ENCODE data around the gene UBXN2A.
A peak's percentile ranks its signal among the peaks of the same experiment; 100 is the strongest.
"Not testable (repeated sequence)": the region's sequence is repeated elsewhere in the genome, so short reads cannot be mapped to it uniquely, and the experiment has no call there.

Gene UBXN2A

DNA sequence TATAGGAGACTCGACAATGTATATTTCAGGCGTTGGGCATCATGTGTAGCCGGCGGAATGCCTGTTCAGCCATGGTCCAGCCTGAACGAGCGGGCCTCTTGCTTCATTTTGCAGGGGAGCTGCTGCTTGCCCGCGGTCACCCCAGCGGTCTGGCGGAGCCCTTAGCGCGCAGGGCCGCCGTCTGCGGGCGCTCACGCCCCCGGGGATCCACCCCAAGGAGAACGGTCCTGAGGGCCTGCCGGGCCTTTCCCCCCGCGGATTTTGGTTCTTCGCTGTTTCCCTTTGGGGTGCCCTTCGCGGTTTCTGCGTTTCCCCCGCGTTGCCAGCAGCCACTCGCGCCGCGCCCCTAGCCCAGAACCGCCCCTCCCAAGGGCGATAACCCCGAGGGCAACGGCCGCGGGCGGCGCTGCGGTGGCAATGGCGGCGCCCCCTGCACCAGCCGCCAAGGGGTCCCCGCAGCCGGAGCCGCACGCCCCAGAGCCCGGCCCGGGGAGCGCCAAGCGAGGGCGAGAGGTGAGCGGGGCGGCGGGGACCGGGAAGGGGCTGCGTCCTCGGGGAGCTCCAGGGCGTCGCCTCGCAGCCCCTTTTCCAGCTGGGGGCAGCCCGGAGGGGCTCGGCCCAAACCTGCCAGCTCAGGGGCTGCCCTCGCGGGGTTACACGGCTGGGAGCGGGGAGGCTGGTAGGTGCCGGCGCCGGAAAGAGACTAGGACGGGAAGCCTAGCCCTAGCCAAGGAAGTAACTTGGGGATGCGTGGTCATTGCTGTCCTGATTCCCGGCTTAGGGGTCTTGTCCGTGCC lies 69.6 kb downstream of the UBXN2A start, which contains the start of gene MFSD2B:
Gene MFSD2B, plus strand, starts transcription at position 406 of the 797 bp plus-strand sequence. Its CDS starts 12 bp downstream, at position 418.
- in situ Hi-C loops (cut with HindIII; ENCODE audit: low pct_ligation_motif_present, low pct_unique_long_range_greater_than_20kb, low sequenced_read_pairs) = no loop called here
- no peak for DNase-seq

DNA sequence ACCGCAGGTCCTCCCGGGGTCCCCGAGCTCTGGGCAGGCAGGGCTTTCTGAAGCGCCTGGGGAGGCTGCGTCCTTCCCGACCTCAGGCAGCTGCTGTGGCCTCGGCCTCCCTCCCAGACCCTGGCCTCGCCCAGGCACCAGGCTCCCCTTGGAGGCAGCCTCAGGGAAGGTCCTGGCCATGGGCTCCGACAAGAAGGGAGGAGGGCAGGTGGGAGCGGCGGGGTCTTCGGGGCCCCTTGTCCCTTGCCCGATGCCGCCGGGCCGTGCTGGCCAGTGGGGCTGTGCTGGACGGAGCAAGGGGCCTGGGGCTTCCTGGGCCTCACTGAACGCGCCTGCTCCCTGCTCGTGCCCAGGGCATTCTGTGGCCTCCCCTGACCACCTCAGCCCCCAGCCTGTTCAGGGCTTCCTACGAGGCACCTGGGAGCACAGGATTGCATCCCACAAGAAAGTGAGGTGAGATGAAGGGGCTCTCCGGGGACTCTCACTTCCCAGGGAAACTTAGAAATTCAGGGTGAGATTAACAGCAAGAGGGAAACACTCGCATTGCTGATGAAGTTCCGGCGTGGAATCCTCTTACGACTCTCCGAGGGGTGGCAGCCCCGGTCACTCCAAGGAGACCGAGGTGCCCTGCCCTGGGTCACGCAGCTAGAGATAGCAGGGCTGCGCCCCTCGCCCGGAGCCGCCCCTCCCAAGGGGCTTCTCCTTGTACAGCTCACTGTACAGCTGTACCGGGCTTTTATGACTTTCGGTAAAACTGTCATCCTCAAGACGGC lies 70.4 kb downstream of the UBXN2A start:
- no peak for DNase-seq
- in situ Hi-C loops (cut with HindIII; ENCODE audit: low pct_ligation_motif_present, low pct_unique_long_range_greater_than_20kb, low sequenced_read_pairs) = no loop called here

DNA sequence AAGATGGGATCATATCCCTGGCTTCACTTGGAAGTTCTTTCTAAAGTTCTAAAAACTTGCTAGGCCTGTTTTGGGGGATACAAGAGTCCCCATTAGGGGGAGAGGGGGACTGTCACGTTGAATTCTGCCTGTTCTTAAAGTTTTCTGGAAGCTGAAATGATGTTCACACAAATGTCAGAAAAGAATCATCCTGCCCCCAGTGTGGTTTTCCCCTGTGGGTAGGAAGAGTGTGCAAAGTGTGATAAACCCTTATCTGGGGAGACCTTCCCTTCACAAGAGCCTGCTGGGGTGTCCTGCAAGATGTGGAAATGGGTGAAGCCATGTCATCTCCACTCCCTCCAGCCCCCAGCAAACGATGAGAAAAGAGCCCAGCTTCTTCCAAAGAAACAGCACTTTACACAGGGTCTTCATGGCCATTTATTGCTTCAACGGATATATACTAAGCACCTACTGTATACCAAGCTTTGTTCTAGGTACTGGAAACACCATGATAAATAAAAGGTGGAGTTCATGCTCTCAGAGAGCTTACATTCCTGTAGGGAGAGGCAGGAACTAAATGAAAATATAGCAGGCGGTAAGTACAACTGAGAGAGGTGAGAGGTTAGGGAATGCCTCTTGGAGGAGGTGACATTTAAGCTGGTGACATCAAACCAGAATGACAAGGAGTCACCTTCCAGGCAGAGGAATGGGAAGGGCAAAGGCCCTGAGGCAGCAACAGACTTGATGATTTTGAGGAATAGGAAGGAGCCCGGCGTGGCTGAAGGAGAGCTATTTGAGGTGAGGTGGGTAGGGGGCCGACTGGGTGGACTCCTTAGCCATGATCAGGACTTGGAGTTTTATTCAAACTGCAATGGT lies 71.2 kb downstream of the UBXN2A start:
- no peak for DNase-seq
- in situ Hi-C loops (cut with HindIII; ENCODE audit: low pct_ligation_motif_present, low pct_unique_long_range_greater_than_20kb, low sequenced_read_pairs) = no loop called here

DNA sequence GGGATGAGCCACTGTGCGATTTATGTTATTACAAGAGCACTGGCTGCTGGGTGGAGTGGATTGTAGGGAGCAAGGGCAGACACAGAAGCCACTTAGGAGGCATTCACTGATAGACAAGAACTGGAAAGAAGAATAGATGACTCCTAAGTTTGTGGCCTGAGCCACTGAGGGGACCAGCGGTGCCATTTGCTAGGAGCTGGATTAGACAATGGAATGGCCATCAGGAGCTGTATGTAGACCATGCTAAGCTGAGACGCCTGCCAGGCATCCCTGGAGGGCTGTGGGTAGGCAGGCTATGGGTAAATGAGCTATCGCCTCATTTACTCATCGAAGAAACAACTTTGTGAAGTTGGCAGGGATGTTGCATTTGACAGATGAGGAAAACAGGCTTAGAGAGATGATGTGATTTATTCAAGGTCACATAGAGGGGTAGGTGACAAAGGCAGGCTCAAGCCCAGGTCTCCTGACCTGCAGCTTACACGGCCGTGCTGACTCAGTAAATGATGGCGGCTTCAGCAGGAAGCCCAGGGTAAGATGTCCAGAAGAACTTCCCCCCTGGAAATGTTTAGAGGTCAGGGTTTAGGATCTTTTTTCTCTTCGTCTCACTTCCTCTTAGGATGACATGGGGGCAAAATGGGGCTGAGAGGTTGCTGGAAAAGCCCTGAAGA lies 72.4 kb downstream of the UBXN2A start:
- no peak for DNase-seq
- in situ Hi-C loops (cut with HindIII; ENCODE audit: low pct_ligation_motif_present, low pct_unique_long_range_greater_than_20kb, low sequenced_read_pairs) = no loop called here

DNA sequence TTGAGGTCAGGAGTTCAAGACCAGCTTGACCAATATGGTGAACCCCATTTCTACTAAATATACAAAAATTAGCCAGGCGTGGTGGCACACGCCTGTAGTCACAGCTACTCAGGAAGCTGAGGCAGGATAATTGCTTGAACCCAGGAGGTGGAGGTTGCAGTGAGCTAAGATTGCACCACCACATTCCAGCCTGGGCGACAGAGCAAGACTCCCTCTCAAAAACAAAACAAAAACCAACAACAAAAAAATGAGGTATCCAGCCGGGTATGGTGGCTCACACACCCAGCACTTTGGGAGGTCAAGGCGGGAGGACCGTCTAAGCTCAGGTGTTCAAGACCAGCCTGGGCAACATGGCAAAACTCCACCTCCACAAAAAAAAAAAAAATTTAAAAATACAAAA lies 74.6 kb downstream of the UBXN2A start:
- DNase-seq; in situ Hi-C loops (cut with HindIII; ENCODE audit: low pct_ligation_motif_present, low pct_unique_long_range_greater_than_20kb, low sequenced_read_pairs): not testable (repeated sequence)

DNA sequence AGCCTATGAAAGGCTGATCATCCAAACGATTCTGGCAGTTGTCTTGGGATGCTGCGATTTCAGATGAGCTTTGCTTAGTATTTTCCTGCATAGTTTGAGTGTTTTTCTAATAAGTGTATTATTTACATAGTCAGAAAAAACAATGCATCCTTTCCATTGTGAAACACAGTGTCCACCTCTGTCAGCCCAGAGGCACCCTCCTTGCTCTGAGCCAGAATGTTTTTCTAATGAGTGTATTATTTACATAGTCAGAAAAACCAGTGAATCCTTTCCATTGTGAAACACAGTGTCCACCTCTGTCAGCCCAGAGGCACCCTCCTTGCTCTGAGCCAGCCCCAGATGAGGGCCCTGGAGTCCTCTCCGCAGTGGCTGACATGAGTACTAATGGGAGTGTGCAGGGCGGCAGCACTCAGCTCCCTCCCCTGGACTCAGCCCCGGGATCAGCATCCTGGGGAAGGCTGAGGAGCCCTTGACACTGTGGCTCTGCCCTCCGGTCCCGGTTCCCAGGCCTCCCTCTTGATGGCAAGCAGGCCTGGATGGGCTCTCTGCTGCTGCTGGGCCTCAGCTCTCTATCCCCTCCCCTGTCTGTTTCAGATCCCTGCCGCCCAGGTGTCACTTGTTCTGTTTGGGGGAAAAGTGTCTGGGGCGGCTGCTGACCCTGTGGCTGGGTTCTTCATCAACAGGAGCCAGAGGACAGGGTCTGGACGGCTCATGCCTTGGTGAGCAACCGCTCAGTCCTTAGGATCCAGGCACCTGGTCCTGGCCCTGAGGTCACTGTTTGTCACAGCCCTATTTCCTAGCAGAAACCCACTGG lies 75.5 kb downstream of the UBXN2A start:
- DNase-seq = peak; percentile 42
- in situ Hi-C loops (cut with HindIII; ENCODE audit: low pct_ligation_motif_present, low pct_unique_long_range_greater_than_20kb, low sequenced_read_pairs) = no loop called here

DNA sequence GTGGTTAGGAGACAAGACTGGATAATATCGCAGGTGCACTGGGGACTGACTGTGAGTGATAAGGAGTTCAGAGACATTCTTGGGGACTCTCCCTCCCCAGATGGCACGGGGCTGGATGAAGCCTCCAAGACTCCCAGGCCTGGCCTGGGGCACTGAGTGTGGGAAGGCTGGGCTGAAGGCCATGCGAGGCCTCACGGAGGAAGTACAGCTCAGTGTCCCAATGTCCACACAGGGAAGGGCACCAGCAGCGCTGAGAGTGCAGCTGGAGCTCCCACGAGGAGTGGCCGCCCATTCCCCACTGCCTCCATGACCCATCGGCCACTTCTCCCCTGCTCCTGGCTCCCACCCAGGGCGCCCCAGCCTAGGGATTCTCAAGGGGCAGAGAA lies 76.1 kb downstream of the UBXN2A start:
- in situ Hi-C loops (cut with HindIII; ENCODE audit: low pct_ligation_motif_present, low pct_unique_long_range_greater_than_20kb, low sequenced_read_pairs) = no loop called here
- DNase-seq = no peak

DNA sequence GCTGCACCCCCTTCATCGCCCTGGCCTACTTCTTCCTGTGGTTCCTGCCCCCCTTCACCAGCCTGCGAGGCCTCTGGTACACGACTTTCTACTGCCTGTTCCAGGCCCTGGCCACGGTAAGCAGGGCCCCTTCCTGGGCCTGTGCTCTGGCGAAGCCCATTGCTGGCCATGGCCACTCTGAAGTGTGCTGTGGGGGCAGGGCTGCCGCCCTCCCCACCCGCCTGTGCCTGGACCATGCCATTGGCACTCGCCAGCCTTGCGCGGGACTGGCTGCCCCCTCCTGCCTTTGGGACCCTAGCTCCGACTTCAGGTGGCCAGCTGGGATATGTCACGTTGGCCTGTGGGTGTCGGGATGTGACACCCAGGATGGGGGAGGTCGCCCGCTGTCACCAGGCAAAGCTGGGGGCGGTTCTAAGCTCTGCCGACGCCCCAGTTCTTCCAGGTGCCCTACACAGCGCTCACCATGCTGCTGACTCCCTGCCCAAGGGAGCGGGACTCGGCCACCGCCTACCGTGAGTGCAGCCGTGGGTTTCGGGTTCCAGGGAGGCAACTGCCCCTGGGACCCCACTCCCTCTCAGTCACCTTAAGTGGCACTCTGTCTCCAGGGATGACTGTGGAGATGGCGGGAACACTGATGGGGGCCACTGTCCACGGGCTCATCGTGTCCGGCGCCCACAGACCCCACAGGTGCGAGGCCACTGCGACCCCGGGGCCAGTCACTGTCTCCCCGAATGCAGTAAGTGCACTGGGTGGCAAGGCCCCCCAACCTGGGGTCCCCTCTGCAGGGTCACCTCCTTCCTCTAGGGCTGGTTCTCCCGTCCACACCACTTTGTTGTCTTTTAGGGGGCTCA lies 76.8 kb downstream of the UBXN2A start:
- in situ Hi-C loops (cut with HindIII; ENCODE audit: low pct_ligation_motif_present, low pct_unique_long_range_greater_than_20kb, low sequenced_read_pairs) = no loop called here
- no peak for DNase-seq

DNA sequence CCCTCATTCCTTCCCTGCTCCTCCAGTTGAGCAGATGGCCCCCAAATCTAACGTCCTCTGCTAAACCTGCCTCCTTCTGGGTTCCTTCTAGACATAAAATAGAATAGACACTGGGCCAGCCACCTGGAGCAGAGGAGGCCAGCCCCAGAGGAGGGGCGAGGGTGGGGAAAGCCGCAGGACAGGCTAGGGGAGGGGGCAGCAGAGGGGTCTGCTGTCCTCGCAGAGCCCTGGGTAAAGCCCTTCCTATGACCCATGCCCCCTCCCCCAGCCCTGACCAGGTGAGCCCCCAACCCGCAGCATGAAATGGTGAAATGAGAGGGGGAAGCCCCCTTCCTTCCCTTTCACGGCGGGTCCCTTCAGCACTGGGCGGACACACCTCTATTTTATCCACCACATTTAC lies 77.4 kb downstream of the UBXN2A start:
- in situ Hi-C loops (cut with HindIII; ENCODE audit: low pct_ligation_motif_present, low pct_unique_long_range_greater_than_20kb, low sequenced_read_pairs) = no loop called here
- no peak for DNase-seq

DNA sequence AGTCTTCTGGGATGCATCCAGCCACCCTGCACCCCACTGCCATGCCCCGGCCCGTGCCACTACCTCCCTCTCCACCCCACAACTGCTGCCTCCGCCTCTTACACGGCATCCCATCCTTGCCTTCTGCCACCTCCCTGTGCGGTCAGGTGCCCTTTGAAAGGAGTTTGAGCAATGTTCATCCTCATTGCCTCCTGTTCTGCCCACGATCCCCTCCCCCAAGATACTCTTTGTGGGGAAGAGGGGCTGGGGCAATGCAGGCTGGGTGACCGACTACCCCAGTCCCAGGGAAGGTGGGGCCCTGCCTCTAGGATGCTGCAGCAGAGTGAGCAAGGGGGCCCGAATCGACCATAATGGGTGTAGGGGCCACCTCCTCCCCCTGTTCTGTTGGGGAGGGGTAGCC lies 78.0 kb downstream of the UBXN2A start:
- no peak for DNase-seq
- in situ Hi-C loops (cut with HindIII; ENCODE audit: low pct_ligation_motif_present, low pct_unique_long_range_greater_than_20kb, low sequenced_read_pairs) = no loop called here

DNA sequence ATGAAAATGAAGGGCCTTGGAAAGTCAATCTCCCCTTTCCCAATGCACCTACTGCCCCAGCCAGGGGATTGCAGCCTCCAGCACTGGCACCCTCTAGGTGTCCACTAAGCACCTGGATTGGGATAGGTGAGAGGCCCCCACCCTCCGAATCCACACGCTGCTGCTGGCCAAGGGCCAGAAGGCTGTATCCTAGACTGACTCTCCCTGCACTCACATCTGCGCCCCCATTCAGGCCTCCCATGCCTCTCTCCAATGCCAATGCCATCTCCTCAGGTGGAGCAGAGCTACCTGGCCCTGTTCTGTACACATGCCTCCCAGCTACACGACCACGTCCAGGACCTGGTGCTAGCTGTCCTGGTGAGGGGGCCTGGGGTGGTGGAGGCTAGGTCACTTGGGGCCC lies 79.5 kb downstream of the UBXN2A start:
- in situ Hi-C loops (cut with HindIII; ENCODE audit: low pct_ligation_motif_present, low pct_unique_long_range_greater_than_20kb, low sequenced_read_pairs) = no loop called here

DNA sequence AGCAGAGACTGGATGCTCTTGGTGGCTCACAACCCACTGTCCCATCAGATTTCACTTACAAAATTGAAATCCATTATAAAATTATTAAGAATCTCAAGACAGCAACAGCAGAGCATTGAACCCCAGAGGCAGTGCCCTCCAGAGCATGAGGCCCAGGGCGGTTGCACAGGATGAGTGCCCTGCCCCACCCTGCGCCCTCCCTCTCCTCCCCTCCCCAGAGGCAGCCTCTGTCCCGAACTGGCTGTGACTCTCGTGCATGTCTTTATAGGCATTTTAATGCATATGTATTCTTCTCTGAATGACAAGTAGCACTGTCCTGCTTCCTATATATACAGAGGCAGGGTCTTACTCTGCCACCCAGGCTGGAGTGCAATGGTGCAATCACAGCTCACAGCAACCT lies 80.0 kb downstream of the UBXN2A start:
- in situ Hi-C loops (cut with HindIII; ENCODE audit: low pct_ligation_motif_present, low pct_unique_long_range_greater_than_20kb, low sequenced_read_pairs) = no loop called here
- DNase-seq = no peak

More for the DNA sequence above, 79.5 kb downstream of the UBXN2A start:
- no peak for DNase-seq

DNA sequence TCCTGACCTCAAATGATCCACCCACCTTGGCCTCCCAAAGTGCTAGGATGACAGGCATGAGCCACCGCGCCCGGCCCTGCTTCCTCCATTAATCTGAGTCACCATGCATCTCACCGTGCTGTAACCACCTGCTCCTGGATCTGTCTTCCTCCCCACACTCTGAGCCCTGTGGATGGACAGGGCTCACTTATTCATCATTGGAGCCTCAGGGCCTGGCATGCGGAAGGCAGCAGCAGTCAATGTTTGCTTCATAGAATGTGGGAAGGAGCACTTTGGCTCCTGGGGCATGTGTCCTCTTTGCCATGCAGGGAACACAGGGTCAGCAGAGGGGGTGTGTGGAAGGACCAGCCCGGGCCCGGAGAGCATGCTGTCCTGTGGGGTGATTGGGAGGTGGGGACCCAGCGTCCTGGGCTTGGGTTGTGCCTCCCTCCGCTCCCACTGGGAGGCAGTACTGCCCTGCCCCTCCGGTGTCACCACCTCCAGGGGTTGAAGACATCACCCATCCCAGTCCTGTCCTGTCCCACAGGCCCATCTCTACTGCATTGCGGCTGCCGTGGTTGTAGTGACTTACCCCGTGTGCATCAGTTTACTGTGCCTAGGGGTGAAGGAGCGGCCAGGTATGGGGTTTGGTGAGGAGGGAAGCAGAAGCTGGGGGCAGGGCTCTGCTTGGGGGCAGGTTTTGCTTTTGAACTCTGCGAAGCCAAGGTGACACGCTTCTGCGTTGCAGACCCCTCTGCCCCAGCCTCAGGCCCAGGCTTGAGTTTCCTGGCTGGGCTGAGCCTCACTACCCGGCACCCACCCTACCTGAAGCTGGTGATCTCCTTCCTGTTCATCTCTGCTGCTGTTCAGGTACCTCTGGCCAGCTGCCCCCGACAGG lies 81.1 kb downstream of the UBXN2A start:
- in situ Hi-C loops (cut with HindIII; ENCODE audit: low pct_ligation_motif_present, low pct_unique_long_range_greater_than_20kb, low sequenced_read_pairs) = no loop called here
- peak; percentile 17 for DNase-seq

DNA sequence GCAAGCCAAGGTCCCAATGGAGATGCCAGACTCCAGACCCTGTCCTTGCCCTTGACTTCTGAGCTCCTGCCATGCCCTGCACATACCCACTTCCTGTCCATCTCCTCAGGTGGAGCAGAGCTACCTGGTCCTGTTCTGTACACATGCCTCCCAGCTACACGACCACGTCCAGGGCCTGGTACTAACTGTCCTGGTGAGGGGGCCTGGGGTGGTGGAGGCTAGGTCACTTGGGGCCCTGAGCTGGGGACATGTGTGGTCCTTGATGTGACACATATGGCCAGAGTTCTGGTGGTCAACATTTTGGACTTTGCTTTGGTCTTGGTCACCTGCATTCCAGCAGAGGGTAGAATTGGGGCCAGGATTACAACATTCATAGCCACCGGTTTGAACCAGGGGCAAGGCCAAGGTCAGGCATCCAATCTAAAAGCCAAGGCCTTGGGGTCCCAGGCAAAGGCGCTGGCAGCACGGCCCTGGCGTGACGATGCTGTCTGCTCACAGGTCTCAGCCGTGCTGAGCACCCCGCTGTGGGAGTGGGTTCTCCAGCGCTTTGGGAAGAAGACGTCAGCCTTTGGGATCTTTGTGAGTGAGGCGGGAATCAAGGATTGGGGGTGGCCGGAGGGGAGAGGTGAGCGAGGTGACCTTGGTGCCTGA lies 82.2 kb downstream of the UBXN2A start:
- DNase-seq = no peak
- in situ Hi-C loops (cut with HindIII; ENCODE audit: low pct_ligation_motif_present, low pct_unique_long_range_greater_than_20kb, low sequenced_read_pairs) = no loop called here

DNA sequence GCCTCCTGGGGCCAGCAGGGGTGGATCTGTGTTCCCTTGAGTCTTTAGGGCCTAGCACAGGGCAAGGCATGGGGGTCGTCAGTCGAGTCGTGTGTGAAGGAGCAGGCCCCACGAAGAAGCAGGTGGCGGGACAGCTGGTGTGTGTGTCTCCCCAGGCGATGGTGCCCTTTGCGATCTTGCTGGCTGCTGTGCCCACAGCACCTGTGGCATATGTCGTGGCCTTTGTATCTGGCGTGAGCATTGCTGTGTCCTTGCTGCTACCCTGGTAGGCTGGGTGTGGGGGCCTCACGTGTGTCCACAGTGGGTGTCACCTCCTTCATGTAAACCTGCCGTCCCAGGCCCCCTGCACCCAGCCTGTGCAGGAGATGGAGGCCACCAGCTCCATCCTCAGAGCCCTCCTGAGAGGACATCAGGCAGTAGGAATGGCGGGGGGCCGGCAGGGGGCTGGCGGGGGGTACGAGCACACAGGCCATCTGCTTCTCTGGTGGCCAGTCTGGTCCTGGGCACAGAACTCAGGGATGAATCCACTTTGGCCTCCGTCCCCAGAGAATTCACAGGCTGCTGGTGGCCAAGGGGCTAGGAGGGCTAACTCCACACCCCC lies 82.8 kb downstream of the UBXN2A start:
- no peak for DNase-seq
- in situ Hi-C loops (cut with HindIII; ENCODE audit: low pct_ligation_motif_present, low pct_unique_long_range_greater_than_20kb, low sequenced_read_pairs) = no loop called here
